SK-N-SH (cell line): Measurements from ENCODE around the gene CFDP1. TPM values are rescaled to one million over a fixed set of nuclear protein-coding genes. Genes with fewer than 3 reads are reported as not detected.

Source experiments
- CTCF ChIA-PET: fragments of 300-600, 350-600 bp; formaldehyde crosslinking; extraction: SDS; loops from one replicate; lab custom pipeline; 2021; lab: Yijun Ruan, JAX
- POLR2A ChIA-PET: fragments of 350-600 bp; sonication (Branson Sonifier 250); formaldehyde crosslinking; extraction: SDS; loops from one replicate; lab custom pipeline; 2020; ENCODE audit warnings: antibody characterized with exemption, inconsistent platforms; lab: Yijun Ruan, JAX
- DNase-seq: peaks from one replicate; pipeline ENCODE4 v3.0.0; 2012
- H2AFZ ChIP-seq: fragments of 200-600 bp; sonication (generic); 2 replicates; pipeline ENCODE4 v1.8.1; 2016; ENCODE audit warnings: antibody characterized with exemption, mild to moderate bottlenecking, low read depth
- H3F3A ChIP-seq: fragments of 200-600 bp; sonication (generic); replicated peaks from 2 replicates; pipeline ENCODE3; 2016; ENCODE audit warnings: antibody characterized with exemption, mild to moderate bottlenecking; ENCODE audit not compliant: insufficient read depth
- H3K27ac ChIP-seq, 2 experiments: fragments of 200-500 bp in 1 of 2; fragments of 200-600 bp in 1 of 2; sonication (Bioruptor generic) in 1 of 2; sonication (generic), shearing (Covaris generic) in 1 of 2; 2 replicates each; pipeline versions ENCODE4 v1.5.1 to v1.6.1; 2014 to 2016; ENCODE audit warnings: low read depth in 2 of 2, inconsistent platforms in 1 of 2, low read length in 1 of 2, mild to moderate bottlenecking in 1 of 2, mixed read lengths in 1 of 2
- H3K27me3 ChIP-seq: fragments of 200-600 bp; sonication (generic), shearing (Covaris generic); 2 replicates; pipeline ENCODE4 v1.6.1; 2016; ENCODE audit warnings: mixed run types; ENCODE audit not compliant: insufficient read depth
- H3K36me3 ChIP-seq, 2 experiments: fragments of 200-500 bp in 1 of 2; fragments of 200-600 bp in 1 of 2; sonication (Bioruptor generic) in 1 of 2; sonication (generic) in 1 of 2; replicated peaks in 1 of 2; 2 replicates each; pipeline versions ENCODE3 to v1.5.1; 2014 to 2016; ENCODE audit warnings: low read length in 1 of 2, mild to moderate bottlenecking in 1 of 2; ENCODE audit not compliant: insufficient read depth in 2 of 2, control insufficient read depth in 1 of 2
- H3K4me1 ChIP-seq, 2 experiments: fragments of 200-500 bp in 1 of 2; fragments of 200-600 bp in 1 of 2; sonication (Bioruptor generic) in 1 of 2; sonication (generic), shearing (Covaris generic) in 1 of 2; 2 replicates each; pipeline versions ENCODE4 v1.5.1 to v1.6.1; 2014 to 2016; ENCODE audit warnings: low read depth in 1 of 2, low read length in 1 of 2, mixed run types in 1 of 2; ENCODE audit not compliant: insufficient read depth in 2 of 2, control insufficient read depth in 1 of 2
- H3K4me2 ChIP-seq: fragments of 200-600 bp; sonication (generic), shearing (Covaris generic); 2 replicates; pipeline ENCODE4 v1.6.1; 2017; ENCODE audit warnings: mixed run types
- H3K4me3 ChIP-seq, 2 experiments: fragments of 200-500 bp in 1 of 2; fragments of 200-600 bp in 1 of 2; sonication (Bioruptor generic) in 1 of 2; sonication (generic), shearing (Covaris generic) in 1 of 2; 2 replicates each; pipeline versions ENCODE4 v1.5.1 to v1.8.1; 2014 to 2016; ENCODE audit warnings: low read depth in 2 of 2, inconsistent platforms in 1 of 2, low read length in 1 of 2, mild to moderate bottlenecking in 1 of 2, mixed read lengths in 1 of 2, moderate library complexity in 1 of 2
- H3K79me2 ChIP-seq: fragments of 200-600 bp; sonication (generic); 2 replicates; pipeline ENCODE4 v1.8.1; 2017; ENCODE audit warnings: mild to moderate bottlenecking; ENCODE audit not compliant: insufficient read depth
- H3K9ac ChIP-seq: fragments of 200-600 bp; sonication (generic); 2 replicates; pipeline ENCODE4 v1.6.1; 2017; ENCODE audit warnings: mixed run types
- H3K9me2 ChIP-seq: fragments of 200-600 bp; sonication (generic); 2 replicates; pipeline ENCODE4 v1.6.1; 2017; ENCODE audit warnings: mixed run types
- H3K9me3 ChIP-seq: fragments of 200-600 bp; sonication (generic); 2 replicates; pipeline ENCODE4 v1.6.1; 2017; ENCODE audit warnings: mixed run types, mild to moderate bottlenecking, moderate library complexity
- H4K20me1 ChIP-seq: fragments of 200-600 bp; sonication (generic); 2 replicates; pipeline ENCODE4 v1.6.1; 2017; ENCODE audit warnings: mild to moderate bottlenecking, mixed run types; ENCODE audit not compliant: insufficient read depth
- CHD2 ChIP-seq: fragments of 150-350 bp; IDR thresholded peaks from 2 replicates; pipeline ENCODE4 v1.6.1; 2018; ENCODE audit warnings: low read length; ENCODE audit not compliant: partially characterized antibody
- ELF1 ChIP-seq: IDR thresholded peaks from 2 replicates; pipeline ENCODE4 v1.4.0; 2012
- FOXM1 ChIP-seq: IDR thresholded peaks from 2 replicates; pipeline ENCODE4 v1.4.0; 2012; ENCODE audit warnings: low read depth, mild to moderate bottlenecking
- GABPA ChIP-seq: IDR thresholded peaks from 2 replicates; pipeline ENCODE4 v1.4.0; 2012; ENCODE audit warnings: low read depth, mild to moderate bottlenecking
- GATA2 ChIP-seq: sonication (generic); formaldehyde crosslinking; IDR thresholded peaks from 2 replicates; pipeline ENCODE4 v1.5.0; 2020; ENCODE audit warnings: mild to moderate bottlenecking, missing genetic modification reagents
- MAX ChIP-seq: IDR thresholded peaks from 2 replicates; pipeline ENCODE4 v1.4.0; 2012; ENCODE audit warnings: low read depth
- MEF2A ChIP-seq: IDR thresholded peaks from 2 replicates; pipeline ENCODE4 v1.4.0; 2012; ENCODE audit warnings: low read depth, borderline replicate concordance
- NFIC ChIP-seq: IDR thresholded peaks from 2 replicates; pipeline ENCODE4 v1.4.0; 2012; ENCODE audit warnings: borderline replicate concordance
- NRF1 ChIP-seq: IDR thresholded peaks from 2 replicates; pipeline ENCODE4 v1.6.1; 2012; ENCODE audit warnings: low read depth, mild to moderate bottlenecking, low read length
- RFX5 ChIP-seq: IDR thresholded peaks from 2 replicates; pipeline ENCODE4 v1.6.1; 2012; ENCODE audit warnings: mild to moderate bottlenecking, improper control_type of control experiment, low read length
- SIN3A ChIP-seq: IDR thresholded peaks from 2 replicates; pipeline ENCODE4 v1.6.1; 2012; ENCODE audit warnings: low read depth, mild to moderate bottlenecking, low read length, moderate library complexity, borderline replicate concordance
- SMC3 ChIP-seq: IDR thresholded peaks from 2 replicates; pipeline ENCODE4 v1.6.1; 2012; ENCODE audit warnings: low read depth, low read length, improper control_type of control experiment
- TEAD4 ChIP-seq: IDR thresholded peaks from 2 replicates; pipeline ENCODE4 v1.4.0; 2012; ENCODE audit warnings: mild to moderate bottlenecking, borderline replicate concordance; ENCODE audit not compliant: insufficient read depth
- YY1 ChIP-seq: IDR thresholded peaks from 2 replicates; pipeline ENCODE4 v1.4.0; 2012; ENCODE audit warnings: low read depth, mild to moderate bottlenecking
- WGBS: methylation state at CpG from one replicate; pipeline ENCODE4 v1.1.6; 2017; ENCODE audit warnings: low lambda C conversion rate; 5-methylcytosine and 5-hydroxymethylcytosine counted together
- polyA plus RNA-seq, 3 experiments: library from polyadenylated mRNA; depleted of rRNA; stranded (reverse); fragments of >200 nt; gene quantifications; 2 replicates each; pipeline ENCODE4 v1.2.3, GENCODE V29; 2012
- TF ChIP-seq, protein P1 (sequence below): IDR thresholded peaks from 2 replicates; pipeline ENCODE4 v1.6.1; 2012; ENCODE audit warnings: mild to moderate bottlenecking, low read depth, low read length, moderate library complexity

Gene CFDP1
- polyA plus RNA-seq, 1 of the 3 experiments (the other 2 are of a cell fraction): 46.0 TPM

- peak; percentile 86 for DNase-seq
- H3K27me3 ChIP-seq: no peaks in the 10 kb centered on the region
- H3K4me3 ChIP-seq: no peak overlapping the region
- H3K36me3 ChIP-seq: peaks cover 4 to 6% of the 10 kb centered on the region in 2 experiments
- CTCF ChIA-PET: interaction anchor here (1.1 kb wide), 1 partner anchor 43 kb away, joined by 4 read pairs; no protein-coding TSS in a partner anchor
- no peaks in the 10 kb centered on the region for H3K9me2 ChIP-seq
- peaks cover 35% of the 10 kb centered on the region for H3F3A ChIP-seq
- POLR2A ChIA-PET: no interaction called here
- H3K4me1 ChIP-seq: peaks cover 51 to 80% of the 10 kb centered on the region in 2 experiments; a peak in 3 of 4 replicates
- no peak for TF ChIP-seq YY1
- TF ChIP-seq NFIC: no peak
- TF ChIP-seq TEAD4: no peak
- no peak for TF ChIP-seq CHD2
- no peak for TF ChIP-seq SIN3A
- TF ChIP-seq, protein P1, sequence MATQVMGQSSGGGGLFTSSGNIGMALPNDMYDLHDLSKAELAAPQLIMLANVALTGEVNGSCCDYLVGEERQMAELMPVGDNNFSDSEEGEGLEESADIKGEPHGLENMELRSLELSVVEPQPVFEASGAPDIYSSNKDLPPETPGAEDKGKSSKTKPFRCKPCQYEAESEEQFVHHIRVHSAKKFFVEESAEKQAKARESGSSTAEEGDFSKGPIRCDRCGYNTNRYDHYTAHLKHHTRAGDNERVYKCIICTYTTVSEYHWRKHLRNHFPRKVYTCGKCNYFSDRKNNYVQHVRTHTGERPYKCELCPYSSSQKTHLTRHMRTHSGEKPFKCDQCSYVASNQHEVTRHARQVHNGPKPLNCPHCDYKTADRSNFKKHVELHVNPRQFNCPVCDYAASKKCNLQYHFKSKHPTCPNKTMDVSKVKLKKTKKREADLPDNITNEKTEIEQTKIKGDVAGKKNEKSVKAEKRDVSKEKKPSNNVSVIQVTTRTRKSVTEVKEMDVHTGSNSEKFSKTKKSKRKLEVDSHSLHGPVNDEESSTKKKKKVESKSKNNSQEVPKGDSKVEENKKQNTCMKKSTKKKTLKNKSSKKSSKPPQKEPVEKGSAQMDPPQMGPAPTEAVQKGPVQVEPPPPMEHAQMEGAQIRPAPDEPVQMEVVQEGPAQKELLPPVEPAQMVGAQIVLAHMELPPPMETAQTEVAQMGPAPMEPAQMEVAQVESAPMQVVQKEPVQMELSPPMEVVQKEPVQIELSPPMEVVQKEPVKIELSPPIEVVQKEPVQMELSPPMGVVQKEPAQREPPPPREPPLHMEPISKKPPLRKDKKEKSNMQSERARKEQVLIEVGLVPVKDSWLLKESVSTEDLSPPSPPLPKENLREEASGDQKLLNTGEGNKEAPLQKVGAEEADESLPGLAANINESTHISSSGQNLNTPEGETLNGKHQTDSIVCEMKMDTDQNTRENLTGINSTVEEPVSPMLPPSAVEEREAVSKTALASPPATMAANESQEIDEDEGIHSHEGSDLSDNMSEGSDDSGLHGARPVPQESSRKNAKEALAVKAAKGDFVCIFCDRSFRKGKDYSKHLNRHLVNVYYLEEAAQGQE: no peak
- no peak for TF ChIP-seq MAX
- TF ChIP-seq RFX5: no peak
- no peak for TF ChIP-seq GABPA
- no peak for TF ChIP-seq ELF1
- no peak for TF ChIP-seq MEF2A
- no peak for TF ChIP-seq SMC3
- TF ChIP-seq NRF1: no peak
- no peak for TF ChIP-seq FOXM1
- TF ChIP-seq GATA2: no peak
- peak overlapping the region; percentile 56 to 88 for H3K27ac ChIP-seq
- no peak overlapping the region for H2AFZ ChIP-seq
- H3K79me2 ChIP-seq: peaks cover 100% of the 10 kb centered on the region
- H3K9ac ChIP-seq: no peak overlapping the region; the same call in 1 of the 2 replicates
- peaks cover 96% of the 10 kb centered on the region for H4K20me1 ChIP-seq
- 75% methylated on average over 4 of the region's 14 CpGs for WGBS
- H3K9me3 ChIP-seq: no peaks in the 10 kb centered on the region
- H3K4me2 ChIP-seq: peak overlapping the region; percentile 19; the same call in 1 of the 2 replicates
Observed at GRCh38 chr16:75256696-75257343, 176.5 kb downstream of the CFDP1 start.
